Subcutaneous adipose tissue (tissue), 4 donors: Measurements from ENCODE around the gene LELP1. TPM values are rescaled to one million over a fixed set of nuclear protein-coding genes. Genes with fewer than 3 reads are reported as not detected.

Experiments
- total RNA-seq, 4 donors: library from RNA; depleted of rRNA; stranded (reverse); fragments of >200 nt; gene quantifications; one replicate each; pipeline ENCODE4 v1.1.0, GENCODE V29; 2016
- TF ChIP-seq, protein P1 (sequence below): fragments of 450-650 bp; IDR thresholded peaks from one replicate; pipeline ENCODE4 v1.5.1; 2016; ENCODE audit warnings: low read depth, mild to moderate bottlenecking, control low read depth, antibody characterized with exemption, moderate library complexity

The LELP1 gene
- total RNA-seq, 4 donors from 2014 or later: not detected

DNA sequence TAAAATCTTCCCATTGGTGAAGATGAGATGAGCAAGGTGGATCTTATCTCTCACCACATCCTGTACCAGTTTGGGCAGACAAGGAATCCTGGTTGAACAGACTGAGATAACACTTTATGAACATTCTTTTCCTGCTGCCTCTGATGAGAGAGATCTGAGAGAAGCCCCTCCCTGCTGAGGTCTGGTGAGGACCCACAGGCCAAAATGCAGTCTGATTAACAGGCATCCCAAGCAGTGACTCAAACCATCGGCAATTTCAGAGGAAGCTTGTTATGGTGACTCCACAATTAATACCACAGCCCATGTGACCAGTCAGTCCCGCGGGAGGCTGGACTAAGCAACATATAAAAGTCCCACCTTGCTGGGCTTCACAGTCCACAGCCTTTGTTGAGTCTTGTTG is 14.0 kb downstream of the LELP1 start, which contains the start of gene PRR9:
TSS of gene PRR9 (plus strand) at position 373 of the 400 bp plus-strand sequence. CDS start 561 bp downstream, outside the sequence.
- TF ChIP-seq, protein P1, sequence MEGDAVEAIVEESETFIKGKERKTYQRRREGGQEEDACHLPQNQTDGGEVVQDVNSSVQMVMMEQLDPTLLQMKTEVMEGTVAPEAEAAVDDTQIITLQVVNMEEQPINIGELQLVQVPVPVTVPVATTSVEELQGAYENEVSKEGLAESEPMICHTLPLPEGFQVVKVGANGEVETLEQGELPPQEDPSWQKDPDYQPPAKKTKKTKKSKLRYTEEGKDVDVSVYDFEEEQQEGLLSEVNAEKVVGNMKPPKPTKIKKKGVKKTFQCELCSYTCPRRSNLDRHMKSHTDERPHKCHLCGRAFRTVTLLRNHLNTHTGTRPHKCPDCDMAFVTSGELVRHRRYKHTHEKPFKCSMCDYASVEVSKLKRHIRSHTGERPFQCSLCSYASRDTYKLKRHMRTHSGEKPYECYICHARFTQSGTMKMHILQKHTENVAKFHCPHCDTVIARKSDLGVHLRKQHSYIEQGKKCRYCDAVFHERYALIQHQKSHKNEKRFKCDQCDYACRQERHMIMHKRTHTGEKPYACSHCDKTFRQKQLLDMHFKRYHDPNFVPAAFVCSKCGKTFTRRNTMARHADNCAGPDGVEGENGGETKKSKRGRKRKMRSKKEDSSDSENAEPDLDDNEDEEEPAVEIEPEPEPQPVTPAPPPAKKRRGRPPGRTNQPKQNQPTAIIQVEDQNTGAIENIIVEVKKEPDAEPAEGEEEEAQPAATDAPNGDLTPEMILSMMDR: no peak

DNA sequence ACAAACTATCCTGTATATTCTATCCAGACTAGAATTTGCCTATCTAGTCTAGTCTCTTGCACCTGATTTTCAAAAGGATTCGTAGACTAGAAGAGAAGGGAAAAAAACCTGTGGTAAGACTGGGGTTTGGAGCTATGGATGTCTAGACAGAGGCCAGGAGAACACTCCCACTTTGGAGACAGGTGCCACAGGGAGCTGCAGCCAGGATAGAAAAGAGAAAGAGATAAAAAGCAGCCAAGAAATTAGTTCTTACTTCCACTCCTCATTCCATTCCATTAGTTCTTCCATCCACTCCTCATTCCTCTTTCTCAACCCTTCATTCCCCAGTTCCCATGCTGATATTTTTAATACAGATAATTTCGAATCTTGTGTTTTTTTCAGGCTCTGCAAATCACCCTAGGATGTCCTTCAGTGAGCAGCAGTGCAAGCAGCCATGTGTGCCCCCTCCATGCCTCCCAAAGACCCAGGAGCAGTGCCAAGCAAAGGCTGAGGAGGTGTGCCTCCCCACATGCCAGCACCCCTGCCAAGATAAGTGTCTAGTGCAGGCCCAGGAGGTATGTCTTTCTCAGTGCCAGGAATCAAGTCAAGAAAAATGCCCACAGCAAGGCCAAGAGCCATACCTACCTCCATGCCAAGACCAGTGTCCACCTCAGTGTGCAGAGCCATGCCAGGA is 14.7 kb downstream of the LELP1 start:
- TF ChIP-seq, protein P1: no peak

DNA sequence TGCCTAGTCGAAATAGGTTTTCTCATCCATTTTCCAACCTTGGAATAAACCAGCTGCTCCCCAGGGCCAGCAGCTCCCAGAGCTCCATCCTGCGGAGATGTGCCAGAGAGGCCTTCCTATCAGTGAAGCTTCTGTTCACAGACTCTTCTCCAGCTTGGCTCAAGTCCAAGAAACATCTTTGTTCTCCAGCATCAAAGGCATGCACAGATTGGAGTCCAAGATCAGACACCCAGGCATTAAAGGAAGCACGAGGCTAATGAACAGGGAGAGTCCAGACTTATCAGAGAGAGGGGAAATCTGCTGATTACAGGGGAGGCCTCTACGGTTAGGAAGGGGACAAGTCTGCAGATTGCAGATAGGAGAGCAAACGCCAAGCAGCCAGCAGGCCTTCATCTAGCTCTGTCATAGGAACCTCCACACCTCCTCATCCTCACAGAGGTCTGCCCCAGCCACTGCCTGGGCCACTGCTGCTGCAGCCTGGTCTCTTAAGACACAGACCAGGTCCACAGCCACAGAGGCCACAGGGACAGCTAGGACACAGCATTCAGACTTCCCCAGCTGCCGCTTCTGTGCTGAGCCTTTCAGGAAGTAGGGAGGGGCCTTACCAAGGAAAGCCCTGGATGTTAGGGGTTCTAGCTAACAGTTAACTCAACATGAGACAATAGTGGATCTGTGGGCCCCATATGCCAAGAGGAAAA is 17.5 kb downstream of the LELP1 start:
- TF ChIP-seq, protein P1: no peak

DNA sequence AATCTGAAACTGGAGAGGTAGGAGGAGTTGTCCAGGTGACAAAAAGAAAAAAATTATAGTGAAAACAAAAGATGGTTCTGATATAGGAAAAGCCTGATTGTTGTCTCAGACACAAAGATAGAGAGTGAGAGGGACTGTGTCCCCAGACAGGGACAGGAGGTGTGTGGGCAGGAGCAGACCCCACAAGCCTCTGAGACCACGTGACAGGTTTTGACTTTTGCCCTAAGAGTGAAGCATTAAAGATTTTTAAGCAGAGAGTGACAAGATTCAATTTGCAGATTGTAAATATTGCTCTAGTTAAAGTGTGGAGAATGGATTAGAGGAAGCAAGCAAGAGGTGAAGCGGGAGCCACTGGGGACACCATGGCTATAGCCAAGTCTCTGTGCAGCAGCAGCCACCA is 24.6 kb downstream of the LELP1 start:
- TF ChIP-seq, protein P1: no peak

DNA sequence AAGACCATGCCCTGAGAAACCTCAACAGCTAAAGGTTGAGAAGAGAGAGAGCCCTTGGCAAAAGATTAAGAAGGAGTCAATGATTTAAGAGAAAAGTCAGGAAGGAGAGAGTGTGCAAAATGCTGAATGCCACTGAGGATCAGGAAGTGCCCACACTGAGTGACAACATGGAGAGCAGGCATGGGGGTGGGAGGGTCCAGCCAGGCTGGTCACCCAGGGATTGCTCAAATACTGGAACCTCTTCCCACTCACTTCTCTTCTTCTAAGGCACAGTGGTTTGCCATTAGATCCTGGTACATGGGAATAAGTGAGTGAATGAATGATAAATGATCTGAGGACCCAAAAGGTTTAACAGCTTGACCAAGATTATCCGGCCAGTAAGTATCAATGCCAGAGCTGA is 25.3 kb downstream of the LELP1 start:
- TF ChIP-seq, protein P1: no peak

DNA sequence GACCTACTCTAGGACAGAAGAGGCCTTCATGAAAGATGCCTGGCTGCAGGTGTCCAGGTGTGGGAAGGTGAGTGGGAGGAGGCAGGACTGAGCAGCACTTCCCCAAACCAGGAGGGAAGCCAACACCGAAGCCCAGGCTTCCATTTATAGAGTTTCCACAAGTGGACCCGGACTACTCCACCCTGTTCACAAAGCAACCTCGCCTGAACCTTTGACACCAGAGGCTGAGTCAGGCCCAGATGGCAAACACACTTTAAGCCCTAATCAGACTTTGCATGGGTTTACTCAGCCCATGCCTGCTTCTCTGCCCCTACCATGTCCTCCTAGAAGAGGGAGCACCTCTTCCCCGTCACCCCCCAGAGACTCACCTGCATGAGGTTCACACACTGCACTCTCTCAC is 28.1 kb downstream of the LELP1 start:
- TF ChIP-seq, protein P1: no peak

DNA sequence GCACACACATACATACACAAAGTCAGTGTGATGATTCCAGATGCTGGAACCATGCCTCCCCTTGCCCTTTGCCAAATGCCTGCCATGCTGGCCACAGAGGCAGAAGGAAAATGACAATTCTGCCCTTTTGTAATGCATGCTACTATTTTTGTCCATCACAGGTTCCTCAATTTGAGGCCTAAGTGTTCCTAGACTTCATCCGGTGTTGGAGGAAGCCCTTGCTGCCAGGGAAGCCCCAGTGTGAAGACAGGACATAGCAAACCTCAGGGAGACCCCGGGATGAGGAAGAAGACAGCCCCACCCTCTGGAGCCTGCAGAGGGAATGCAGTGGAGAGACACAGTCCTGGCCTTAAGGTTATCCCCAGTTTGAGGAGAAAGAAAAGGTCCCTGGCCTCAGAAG is 28.6 kb downstream of the LELP1 start:
- TF ChIP-seq, protein P1: no peak
